ENCODE measurements around the gene COL15A1.
"Not testable (repeated sequence)": the region's sequence is repeated elsewhere in the genome, so short reads cannot be mapped to it uniquely, and the experiment has no call there.

Gene COL15A1

GRCh38 chr9:99087462-99087861, 143.8 kb downstream of the COL15A1 start:
- ATAC-seq (replicated peaks) (no peak), DNase-seq (no peak)
- peaks cover 6% of the 10 kb centered on the region for H3K36me3 Mint-ChIP-seq (ENCODE audit: insufficient read depth)
- no peaks in the 10 kb centered on the region for H3K27me3 Mint-ChIP-seq
- H3K4me1 Mint-ChIP-seq (ENCODE audit: low read depth in 2 of 2) = peaks cover 33 to 43% of the 10 kb centered on the region in 2 donors
- no peak overlapping the region for H3K4me3 Mint-ChIP-seq
- H3K27ac Mint-ChIP-seq = no peak overlapping the region
- no peaks in the 10 kb centered on the region for H3K9me3 Mint-ChIP-seq

GRCh38 chr9:99090336-99091130, 146.8 kb downstream of the COL15A1 start:
- ATAC-seq (replicated peaks) (no peak), DNase-seq (no peak)
- H3K9me3 Mint-ChIP-seq = no peaks in the 10 kb centered on the region
- H3K4me1 Mint-ChIP-seq (ENCODE audit: low read depth in 2 of 2) = peaks cover 43 to 48% of the 10 kb centered on the region in 2 donors
- peaks cover 3% of the 10 kb centered on the region for H3K36me3 Mint-ChIP-seq (ENCODE audit: insufficient read depth)
- peak overlapping the region in 1 of 2 donors; percentile 57 for H3K4me3 Mint-ChIP-seq
- no peaks in the 10 kb centered on the region for H3K27me3 Mint-ChIP-seq
- H3K27ac Mint-ChIP-seq = no peak overlapping the region

- ATAC-seq (replicated peaks) (peak; percentile 66), DNase-seq (no peak)
- Mint-ChIP-seq H3K27me3 (no peaks in the 10 kb centered on the region), H3K4me1 (ENCODE audit: low read depth in 2 of 2) (peaks cover 41 to 46% of the 10 kb centered on the region in 2 donors), H3K36me3 (ENCODE audit: insufficient read depth) (peaks cover 4% of the 10 kb centered on the region), H3K27ac (peak overlapping the region; percentile 44 to 58), H3K9me3 (no peaks in the 10 kb centered on the region), H3K4me3 (peak overlapping the region; percentile 59 to 62)
These were observed 149.2 kb downstream of the COL15A1 start for GRCh38 chr9:99092643-99093491.

GRCh38 chr9:99093492-99093791, 149.7 kb downstream of the COL15A1 start:
- DNase-seq (no peak), ATAC-seq (replicated peaks) (no peak)
- Mint-ChIP-seq H3K27ac (no peak overlapping the region), H3K4me3 (peak overlapping the region in 1 of 2 donors; percentile 62), H3K4me1 (ENCODE audit: low read depth in 2 of 2) (peaks cover 43 to 52% of the 10 kb centered on the region in 2 donors), H3K36me3 (ENCODE audit: insufficient read depth) (peaks cover 4% of the 10 kb centered on the region), H3K27me3 (no peaks in the 10 kb centered on the region), H3K9me3 (no peaks in the 10 kb centered on the region)

GRCh38 chr9:99095565-99095964, 151.9 kb downstream of the COL15A1 start:
- Mint-ChIP-seq H3K4me3 (no peak overlapping the region), H3K4me1 (ENCODE audit: low read depth in 2 of 2) (peaks cover 57 to 68% of the 10 kb centered on the region in 2 donors), H3K9me3 (no peaks in the 10 kb centered on the region), H3K36me3 (ENCODE audit: insufficient read depth) (peaks cover 4% of the 10 kb centered on the region), H3K27ac (no peak overlapping the region), H3K27me3 (no peaks in the 10 kb centered on the region)
- ATAC-seq (replicated peaks) (no peak), DNase-seq (no peak)

- Mint-ChIP-seq H3K27ac (peak overlapping the region in 1 of 2 donors; percentile 73), H3K36me3 (ENCODE audit: insufficient read depth) (peaks cover 4% of the 10 kb centered on the region)
- no peak for ATAC-seq (replicated peaks)
These were observed 152.7 kb downstream of the COL15A1 start for GRCh38 chr9:99096409-99096808.

GRCh38 chr9:99099806-99100585, 156.3 kb downstream of the COL15A1 start:
- Mint-ChIP-seq H3K4me3 (peak overlapping the region; percentile 24 to 38), H3K4me1 (ENCODE audit: low read depth in 2 of 2) (peaks cover 49 to 62% of the 10 kb centered on the region in 2 donors), H3K36me3 (ENCODE audit: insufficient read depth) (peaks cover 12% of the 10 kb centered on the region)
- not testable (repeated sequence) for H3K27ac Mint-ChIP-seq; DNase-seq; H3K27me3 Mint-ChIP-seq; ATAC-seq (replicated peaks); H3K9me3 Mint-ChIP-seq

More at GRCh38 chr9:99096409-99096808, 152.7 kb downstream of the COL15A1 start:
- no peaks in the 10 kb centered on the region for H3K9me3 Mint-ChIP-seq
- no peak overlapping the region for H3K4me3 Mint-ChIP-seq
- DNase-seq = no peak
- H3K27me3 Mint-ChIP-seq = no peaks in the 10 kb centered on the region
- peaks cover 56 to 69% of the 10 kb centered on the region in 2 donors for H3K4me1 Mint-ChIP-seq (ENCODE audit: low read depth in 2 of 2)

- H3K27ac Mint-ChIP-seq = no peak overlapping the region
- no peaks in the 10 kb centered on the region for H3K27me3 Mint-ChIP-seq
- ATAC-seq (replicated peaks) (no peak), DNase-seq (no peak)
- H3K4me1 Mint-ChIP-seq (ENCODE audit: low read depth in 2 of 2) = peaks cover 48 to 66% of the 10 kb centered on the region in 2 donors
- H3K9me3 Mint-ChIP-seq = no peaks in the 10 kb centered on the region
- peak overlapping the region in 1 of 2 donors; percentile 38 for H3K4me3 Mint-ChIP-seq
- peaks cover 12% of the 10 kb centered on the region for H3K36me3 Mint-ChIP-seq (ENCODE audit: insufficient read depth)
These were observed 157.6 kb downstream of the COL15A1 start for GRCh38 chr9:99101271-99101670.

- no peak for ATAC-seq (replicated peaks)
- Mint-ChIP-seq H3K36me3 (ENCODE audit: insufficient read depth) (peaks cover 12% of the 10 kb centered on the region), H3K4me1 (ENCODE audit: low read depth in 2 of 2) (peaks cover 46 to 64% of the 10 kb centered on the region in 2 donors), H3K27me3 (no peaks in the 10 kb centered on the region), H3K27ac (no peak overlapping the region), H3K4me3 (no peak overlapping the region), H3K9me3 (no peaks in the 10 kb centered on the region)
- no peak for DNase-seq
These were observed 158.1 kb downstream of the COL15A1 start for GRCh38 chr9:99101812-99102211.

- Mint-ChIP-seq H3K36me3 (ENCODE audit: insufficient read depth) (peaks cover 9% of the 10 kb centered on the region), H3K4me1 (ENCODE audit: low read depth in 2 of 2) (peaks cover 53 to 66% of the 10 kb centered on the region in 2 donors), H3K27ac (peak overlapping the region; percentile 87 to 95), H3K9me3 (no peaks in the 10 kb centered on the region), H3K27me3 (no peaks in the 10 kb centered on the region), H3K4me3 (peak overlapping the region; percentile 82 to 86)
- ATAC-seq (replicated peaks) (no peak), DNase-seq (no peak)
These were observed 159.6 kb downstream of the COL15A1 start for GRCh38 chr9:99103054-99103895.

- Mint-ChIP-seq H3K27ac (peak overlapping the region; percentile 87 to 95), H3K4me3 (peak overlapping the region; percentile 82 to 86), H3K9me3 (no peaks in the 10 kb centered on the region), H3K4me1 (ENCODE audit: low read depth in 2 of 2) (peaks cover 55 to 66% of the 10 kb centered on the region in 2 donors), H3K36me3 (ENCODE audit: insufficient read depth) (peaks cover 11% of the 10 kb centered on the region), H3K27me3 (no peaks in the 10 kb centered on the region)
- ATAC-seq (replicated peaks) (no peak), DNase-seq (no peak)
These were observed 160.3 kb downstream of the COL15A1 start for GRCh38 chr9:99103901-99104458.

- Mint-ChIP-seq H3K4me3 (peak within 1 kb of the TSS; percentile 82 to 86), H3K27ac (peak within 1 kb of the TSS; percentile 87 to 95), H3K36me3 (ENCODE audit: insufficient read depth) (peaks cover 13% of the 10 kb centered on the region), H3K4me1 (ENCODE audit: low read depth in 2 of 2) (peaks cover 55 to 66% of the 10 kb centered on the region in 2 donors), H3K9me3 (no peaks in the 10 kb centered on the region), H3K27me3 (no peaks in the 10 kb centered on the region)
- DNase-seq (peak; percentile 87 to 94 (median 89)), ATAC-seq (replicated peaks) (peak; percentile 81)
These were observed 160.9 kb downstream of the COL15A1 start, which contains the start of gene TGFBR1 for GRCh38 chr9:99104459-99105151. Gene TGFBR1 (plus strand): TSS chr9:99105113. CDS start chr9:99105206, 93 bp downstream.

Measured in effector memory CD8-positive, alpha-beta T cell (primary cell).